ENCODE results near the gene KCNA2.

KCNA2 gene

DNA sequence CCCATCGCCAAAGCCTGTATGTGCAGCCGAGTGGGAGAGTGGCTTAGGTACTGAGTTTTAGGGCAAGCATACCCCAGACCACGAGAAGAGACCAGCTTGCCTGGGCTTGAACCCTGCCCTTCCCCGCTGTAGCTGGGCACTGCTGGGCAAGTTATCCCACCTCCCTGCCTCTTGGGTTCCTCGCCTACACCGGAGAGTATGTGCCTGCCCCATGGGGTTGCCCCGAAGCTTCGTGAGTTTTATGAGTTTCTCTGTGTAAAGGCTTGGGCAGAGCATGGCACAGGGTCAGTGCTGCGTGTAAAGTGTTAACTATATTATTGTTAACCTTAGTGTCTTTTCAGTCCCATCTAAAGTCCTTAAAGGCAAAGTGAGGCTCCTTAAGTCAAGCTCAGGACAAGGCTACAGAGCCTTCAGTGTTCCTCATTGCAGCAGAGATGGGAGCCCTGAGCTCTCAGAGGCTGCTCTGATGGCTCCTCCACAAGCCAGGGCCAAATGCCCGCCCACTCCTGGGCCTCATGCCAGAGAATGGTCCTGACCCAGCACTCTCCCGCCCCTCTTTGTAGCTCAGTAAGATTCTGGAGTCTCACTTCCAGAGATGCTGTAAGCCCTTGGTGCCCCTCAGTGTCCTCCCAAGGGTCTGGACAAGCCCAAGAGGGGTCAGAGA is 50.2 kb downstream of the KCNA2 start:
- no peaks in the 10 kb centered on the region for H3K36me3 ChIP-seq (ENCODE audit: control insufficient read depth, insufficient read depth, low read length)
- H3K9me3 ChIP-seq (ENCODE audit: control insufficient read depth, insufficient read depth, low read length) = no peaks in the 10 kb centered on the region
- peak overlapping the region; percentile 44; the same call in 1 of the 2 replicates for H3K4me3 ChIP-seq (ENCODE audit: low read length)
- peaks cover 1% of the 10 kb centered on the region; the same call in 1 of the 2 replicates for H3K4me1 ChIP-seq (ENCODE audit: control insufficient read depth, insufficient read depth, low read length)
- H3K27me3 ChIP-seq (ENCODE audit: control insufficient read depth, insufficient read depth, low read length) = peaks cover 13% of the 10 kb centered on the region; the same call in 1 of the 2 replicates
- H3K27ac ChIP-seq (ENCODE audit: low read length) = no peak overlapping the region
- DNase-seq (ENCODE audit: low read depth, low spot score) = no peak
- no CpG with 5 or more reads among the region's 11 CpGs for WGBS (ENCODE audit: insufficient coverage, insufficient read length)

DNA sequence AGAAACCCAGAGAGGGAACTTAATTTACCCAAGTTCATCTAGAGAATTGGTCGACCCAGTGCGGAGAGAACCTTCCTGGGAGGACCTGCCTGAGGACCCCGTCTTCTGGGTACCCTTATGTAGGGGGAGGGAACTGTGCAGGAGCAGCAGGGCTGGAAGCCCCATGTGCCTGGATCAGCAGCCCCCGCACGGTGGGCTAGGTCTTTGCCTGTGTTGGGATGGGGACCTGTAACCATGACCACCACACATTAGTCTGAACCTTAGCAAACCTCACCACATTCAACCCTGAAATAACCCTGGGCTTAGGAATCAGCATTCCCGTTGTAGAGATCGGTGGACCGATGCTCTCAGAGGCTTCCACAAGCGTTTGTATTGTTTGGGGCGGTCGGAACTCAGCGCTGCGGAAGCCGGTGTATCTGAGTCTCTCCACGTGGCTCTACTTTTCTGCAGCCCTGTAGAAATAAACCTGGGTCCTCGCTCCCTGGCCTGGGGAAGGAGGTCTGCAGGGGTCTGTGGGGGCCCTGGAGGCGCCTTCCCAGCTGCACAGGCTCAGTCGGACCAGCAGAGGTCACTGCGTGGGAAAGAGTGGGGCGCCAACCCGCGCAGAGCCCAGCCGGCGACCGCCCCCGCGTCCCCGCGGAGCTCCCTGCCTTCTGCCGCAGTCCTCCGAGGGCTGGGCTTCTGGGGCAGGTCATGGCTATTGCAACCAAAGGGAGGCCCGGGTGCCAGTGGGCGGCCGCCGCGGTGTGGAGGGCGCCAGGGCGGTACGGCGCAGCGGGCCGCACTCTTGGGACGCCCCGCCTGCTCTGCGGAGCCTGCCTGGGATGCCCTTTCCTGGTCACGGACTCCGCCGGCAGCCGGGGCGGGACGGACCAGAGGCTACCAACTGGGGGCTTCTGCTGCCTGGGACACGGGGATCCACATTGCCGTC is 51.0 kb downstream of the KCNA2 start:
- peak; percentile 25 for DNase-seq (ENCODE audit: low read depth, low spot score)
- Histone ChIP-seq H3K27me3 (ENCODE audit: control insufficient read depth, insufficient read depth, low read length) (peaks cover 13% of the 10 kb centered on the region; the same call in 1 of the 2 replicates), H3K36me3 (ENCODE audit: control insufficient read depth, insufficient read depth, low read length) (no peaks in the 10 kb centered on the region), H3K9me3 (ENCODE audit: control insufficient read depth, insufficient read depth, low read length) (no peaks in the 10 kb centered on the region), H3K4me3 (ENCODE audit: low read length) (peak overlapping the region; percentile 44; the same call in 1 of the 2 replicates), H3K27ac (ENCODE audit: low read length) (no peak overlapping the region), H3K4me1 (ENCODE audit: control insufficient read depth, insufficient read depth, low read length) (peaks cover 1% of the 10 kb centered on the region; the same call in 1 of the 2 replicates)
- WGBS (ENCODE audit: insufficient coverage, insufficient read length) = no CpG with 5 or more reads among the region's 53 CpGs

DNA sequence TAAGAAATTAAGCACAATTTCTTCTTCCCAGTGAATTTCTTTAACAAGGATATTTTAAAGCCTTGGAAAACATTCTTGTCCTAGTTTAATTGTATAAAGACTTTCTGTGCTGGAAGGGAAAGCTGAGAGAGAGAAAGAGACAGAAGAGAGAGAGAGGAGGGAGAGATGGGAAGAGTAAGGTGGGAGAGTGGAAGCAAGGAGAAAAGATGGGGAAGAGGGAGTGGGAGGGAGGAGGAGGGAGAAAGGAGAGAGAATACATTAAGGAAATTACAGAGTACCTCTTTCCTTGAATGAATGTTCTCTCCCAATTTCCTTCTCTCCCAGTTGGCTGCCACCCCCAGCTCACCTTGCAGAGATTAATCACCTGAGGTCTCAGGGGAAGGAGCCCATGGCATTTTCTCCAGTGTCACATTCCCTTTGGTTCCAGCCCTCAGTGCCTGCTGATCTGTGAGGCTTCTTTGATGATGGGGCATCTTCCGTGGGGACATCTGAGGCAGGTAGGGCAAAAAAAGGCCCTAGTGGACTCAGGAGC is 54.8 kb downstream of the KCNA2 start:
- Histone ChIP-seq H3K27me3 (ENCODE audit: control insufficient read depth, insufficient read depth, low read length) (peaks cover 13% of the 10 kb centered on the region; the same call in 1 of the 2 replicates), H3K9me3 (ENCODE audit: control insufficient read depth, insufficient read depth, low read length) (no peaks in the 10 kb centered on the region), H3K36me3 (ENCODE audit: control insufficient read depth, insufficient read depth, low read length) (no peaks in the 10 kb centered on the region), H3K4me3 (ENCODE audit: low read length) (no peak overlapping the region), H3K27ac (ENCODE audit: low read length) (no peak overlapping the region), H3K4me1 (ENCODE audit: control insufficient read depth, insufficient read depth, low read length) (peaks cover 1% of the 10 kb centered on the region; the same call in 1 of the 2 replicates)
- DNase-seq (ENCODE audit: low read depth, low spot score) = no peak
- WGBS (ENCODE audit: insufficient coverage, insufficient read length) = no CpG with 5 or more reads among the region's 1 CpG

DNA sequence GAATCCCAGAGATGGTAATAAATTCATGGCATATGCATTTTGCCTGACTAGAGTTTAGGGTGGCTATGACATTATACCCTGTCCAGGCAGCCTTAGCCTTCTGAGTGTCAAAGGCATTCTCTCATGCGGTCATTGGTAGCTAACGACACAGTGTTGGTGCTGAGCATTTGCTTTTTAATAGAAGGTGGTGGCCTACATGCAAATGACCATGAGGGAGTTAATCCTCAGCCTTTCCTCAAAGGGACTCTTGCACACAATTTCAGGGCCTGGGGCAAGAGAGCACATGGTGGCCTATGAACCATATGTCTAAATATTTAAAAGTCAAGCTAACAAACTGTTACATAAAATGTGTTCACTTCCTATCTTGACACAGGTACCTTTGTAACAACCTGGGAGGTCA is 56.3 kb downstream of the KCNA2 start:
- Histone ChIP-seq H3K27me3 (ENCODE audit: control insufficient read depth, insufficient read depth, low read length) (peaks cover 4% of the 10 kb centered on the region; the same call in 1 of the 2 replicates), H3K36me3 (ENCODE audit: control insufficient read depth, insufficient read depth, low read length) (no peaks in the 10 kb centered on the region), H3K4me1 (ENCODE audit: control insufficient read depth, insufficient read depth, low read length) (peaks cover under 1% of the 10 kb centered on the region; the same call in 1 of the 2 replicates), H3K4me3 (ENCODE audit: low read length) (no peak overlapping the region), H3K9me3 (ENCODE audit: control insufficient read depth, insufficient read depth, low read length) (no peaks in the 10 kb centered on the region), H3K27ac (ENCODE audit: low read length) (no peak overlapping the region)
- WGBS (ENCODE audit: insufficient coverage, insufficient read length) = no CpG with 5 or more reads among the region's 2 CpGs
- no peak for DNase-seq (ENCODE audit: low read depth, low spot score)

DNA sequence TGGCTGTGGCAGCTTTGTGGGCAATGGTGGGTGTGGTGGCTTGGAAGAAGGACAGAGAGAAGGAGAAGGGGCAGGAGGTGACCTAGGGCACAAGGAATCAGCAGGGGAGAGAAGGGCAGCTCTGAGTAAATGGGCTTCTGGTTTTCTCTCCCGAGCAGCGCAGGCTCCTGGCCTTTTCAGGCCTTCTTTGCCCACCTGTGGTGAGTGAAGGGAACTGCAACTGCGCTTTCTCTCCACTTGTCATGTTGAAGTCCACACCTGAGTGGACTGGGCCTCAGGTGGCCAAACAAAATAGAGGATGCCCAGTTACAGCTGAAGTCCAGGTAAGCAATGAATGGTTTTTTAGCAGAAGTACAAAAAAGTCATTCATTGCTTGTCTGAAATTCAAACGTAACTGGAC is 57.8 kb downstream of the KCNA2 start:
- H3K9me3 ChIP-seq (ENCODE audit: control insufficient read depth, insufficient read depth, low read length) = no peaks in the 10 kb centered on the region
- H3K36me3 ChIP-seq (ENCODE audit: control insufficient read depth, insufficient read depth, low read length) = no peaks in the 10 kb centered on the region
- H3K27ac ChIP-seq (ENCODE audit: low read length) = no peak overlapping the region
- no CpG with 5 or more reads among the region's 4 CpGs for WGBS (ENCODE audit: insufficient coverage, insufficient read length)
- no peaks in the 10 kb centered on the region for H3K27me3 ChIP-seq (ENCODE audit: control insufficient read depth, insufficient read depth, low read length)
- no peak overlapping the region for H3K4me3 ChIP-seq (ENCODE audit: low read length)
- H3K4me1 ChIP-seq (ENCODE audit: control insufficient read depth, insufficient read depth, low read length) = no peaks in the 10 kb centered on the region
- DNase-seq (ENCODE audit: low read depth, low spot score) = no peak

DNA sequence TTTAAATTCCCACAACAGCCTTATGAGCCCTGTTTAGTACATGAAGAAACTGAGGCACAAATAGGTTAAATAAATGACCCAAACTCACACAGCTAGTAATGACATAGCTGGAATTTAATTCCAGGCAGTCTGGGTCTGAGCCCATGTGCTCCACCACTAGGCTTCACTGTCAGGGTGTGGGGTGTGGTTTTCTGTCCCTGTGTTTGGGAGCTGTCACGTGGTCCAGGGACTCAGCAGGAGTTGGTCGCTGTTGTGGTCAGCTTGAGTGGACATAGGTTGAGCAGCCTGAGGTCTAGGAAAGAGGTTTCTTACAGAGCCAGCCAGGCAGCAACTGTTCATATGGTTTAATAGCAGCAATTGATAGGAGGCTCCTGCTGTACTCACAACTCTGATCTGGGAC is 59.1 kb downstream of the KCNA2 start:
- no peak for DNase-seq (ENCODE audit: low read depth, low spot score)
- no CpG with 5 or more reads among the region's 2 CpGs for WGBS (ENCODE audit: insufficient coverage, insufficient read length)
- no peaks in the 10 kb centered on the region for H3K4me1 ChIP-seq (ENCODE audit: control insufficient read depth, insufficient read depth, low read length)
- no peaks in the 10 kb centered on the region for H3K36me3 ChIP-seq (ENCODE audit: control insufficient read depth, insufficient read depth, low read length)
- no peak overlapping the region for H3K4me3 ChIP-seq (ENCODE audit: low read length)
- H3K9me3 ChIP-seq (ENCODE audit: control insufficient read depth, insufficient read depth, low read length) = no peaks in the 10 kb centered on the region
- no peaks in the 10 kb centered on the region for H3K27me3 ChIP-seq (ENCODE audit: control insufficient read depth, insufficient read depth, low read length)
- no peak overlapping the region for H3K27ac ChIP-seq (ENCODE audit: low read length)

DNA sequence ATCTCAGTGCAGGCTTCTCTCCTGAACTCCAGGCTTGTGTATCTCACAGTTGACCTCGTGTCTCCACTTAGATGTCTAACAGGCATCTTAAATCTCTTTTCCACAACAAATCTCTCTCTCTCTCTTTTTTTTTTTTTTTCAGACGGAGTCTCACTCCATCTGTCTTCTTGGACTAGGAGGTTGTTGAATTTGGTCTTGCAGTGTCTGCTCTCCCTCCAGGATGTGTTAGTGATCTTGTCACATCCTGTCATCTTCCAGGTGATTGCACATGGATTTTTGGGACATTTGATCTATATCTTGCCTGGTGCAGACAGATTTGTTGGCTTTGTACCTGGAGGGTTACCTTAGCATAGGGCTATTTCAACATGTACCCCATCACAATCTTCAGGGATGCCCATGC is 60.7 kb downstream of the KCNA2 start:
- no peak for DNase-seq (ENCODE audit: low read depth, low spot score)
- Histone ChIP-seq H3K4me1 (ENCODE audit: control insufficient read depth, insufficient read depth, low read length) (no peaks in the 10 kb centered on the region), H3K9me3 (ENCODE audit: control insufficient read depth, insufficient read depth, low read length) (no peaks in the 10 kb centered on the region), H3K4me3 (ENCODE audit: low read length) (no peak overlapping the region), H3K27ac (ENCODE audit: low read length) (no peak overlapping the region), H3K36me3 (ENCODE audit: control insufficient read depth, insufficient read depth, low read length) (no peaks in the 10 kb centered on the region), H3K27me3 (ENCODE audit: control insufficient read depth, insufficient read depth, low read length) (no peaks in the 10 kb centered on the region)
- WGBS (ENCODE audit: insufficient coverage, insufficient read length) = no CpG with 5 or more reads among the region's 2 CpGs

DNA sequence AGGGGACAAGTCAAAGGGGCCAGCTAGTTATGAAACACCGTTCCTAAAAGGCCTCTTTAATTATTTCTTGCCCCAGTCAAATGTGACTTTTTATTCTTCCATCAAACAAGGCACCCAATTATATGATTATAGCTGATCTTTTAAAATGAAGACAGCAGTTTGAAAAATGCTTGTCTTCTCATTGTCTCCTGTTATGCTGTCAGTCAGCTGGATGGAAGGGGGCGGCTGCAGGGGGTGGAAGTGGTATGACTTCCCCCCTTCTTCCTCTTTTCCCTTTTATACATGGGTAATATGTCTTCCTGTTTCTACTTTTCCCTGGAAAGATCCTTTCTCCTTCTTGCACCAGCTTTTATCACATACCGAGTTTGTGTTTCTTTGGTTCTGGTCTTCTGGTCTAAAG is 61.4 kb downstream of the KCNA2 start:
- H3K36me3 ChIP-seq (ENCODE audit: control insufficient read depth, insufficient read depth, low read length) = no peaks in the 10 kb centered on the region
- H3K27ac ChIP-seq (ENCODE audit: low read length) = no peak overlapping the region
- no peaks in the 10 kb centered on the region for H3K9me3 ChIP-seq (ENCODE audit: control insufficient read depth, insufficient read depth, low read length)
- H3K4me3 ChIP-seq (ENCODE audit: low read length) = no peak overlapping the region
- WGBS (ENCODE audit: insufficient coverage, insufficient read length) = no CpG with 5 or more reads among the region's 3 CpGs
- no peaks in the 10 kb centered on the region for H3K4me1 ChIP-seq (ENCODE audit: control insufficient read depth, insufficient read depth, low read length)
- DNase-seq (ENCODE audit: low read depth, low spot score) = no peak
- no peaks in the 10 kb centered on the region for H3K27me3 ChIP-seq (ENCODE audit: control insufficient read depth, insufficient read depth, low read length)

Measured in iPS DF 6.9 (cell line).